ENCODE results near the gene NCAPG2.

GRCh38 chr7:158680754-158681153 lies 23.9 kb downstream of the NCAPG2 start:
- no peak for TF ChIP-seq CTCF (IDR thresholded peaks at IDR 0.05)
- no peak for TF ChIP-seq POLR2A (IDR thresholded peaks at IDR 0.05)
